Common myeloid progenitor, CD34-positive (primary cell): ENCODE data around the gene C16orf90.
A peak's percentile ranks its signal among the peaks of the same experiment; 100 is the strongest.

Experiments
- CTCF ChIA-PET: fragments of 350-600 bp; sonication (Branson Sonifier 250); formaldehyde crosslinking; loops from one replicate; lab custom pipeline; 2021; ENCODE audit warnings: antibody characterized with exemption; lab: Charles Lee
- POLR2A ChIA-PET: fragments of 350-600 bp; sonication (Branson Sonifier 250); formaldehyde crosslinking; loops from one replicate; lab custom pipeline; 2021; ENCODE audit warnings: antibody characterized with exemption; lab: Charles Lee
- DNase-seq, 3 donors: peaks; one replicate each; pipeline versions ENCODE4 v3.0.0 to v3.0.0-alpha.2; 2013
- H3K27ac ChIP-seq, 2 experiments: 1 replicate in 1 of 2; 2 replicates in 1 of 2; pipeline ENCODE4 v1.7.0; 2013; ENCODE audit warnings: inconsistent platforms in 2 of 2, low read length in 2 of 2, mild to moderate bottlenecking in 2 of 2, low read depth in 1 of 2, moderate library complexity in 1 of 2; ENCODE audit not compliant: severe bottlenecking in 2 of 2, insufficient read depth in 1 of 2, poor library complexity in 1 of 2
- H3K27me3 ChIP-seq, 5 experiments: replicated peaks in 2 of 5; 1 replicate in 3 of 5; 2 replicates in 2 of 5; pipeline versions ENCODE4 v1.6.1 to v1.7.0; 2013; ENCODE audit warnings: low read length in 4 of 5, mild to moderate bottlenecking in 2 of 5, moderate library complexity in 2 of 5, inconsistent platforms in 1 of 5; ENCODE audit not compliant: insufficient read depth in 5 of 5, control insufficient read depth in 4 of 5
- H3K36me3 ChIP-seq, 4 experiments: 1 replicate in 2 of 4; 2 replicates in 2 of 4; pipeline versions ENCODE4 v1.6.1 to v1.7.0; 2013; ENCODE audit warnings: low read length in 3 of 4, control low read depth in 1 of 4, mild to moderate bottlenecking in 1 of 4; ENCODE audit not compliant: control insufficient read depth in 4 of 4, insufficient read depth in 4 of 4
- H3K4me1 ChIP-seq, 4 experiments: 1 replicate in 3 of 4; 2 replicates in 1 of 4; pipeline versions ENCODE4 v1.6.1 to v1.7.1; 2013; ENCODE audit warnings: low read length in 3 of 4, mild to moderate bottlenecking in 3 of 4, control low read depth in 1 of 4, inconsistent platforms in 1 of 4, moderate library complexity in 1 of 4; ENCODE audit not compliant: control insufficient read depth in 4 of 4, insufficient read depth in 4 of 4; ENCODE audit errors: control extremely low read depth in 1 of 4
- H3K4me3 ChIP-seq, 7 experiments: 1 replicate in 4 of 7; 2 replicates in 3 of 7; pipeline versions ENCODE4 v1.5.1 to v1.7.0; 2013; ENCODE audit warnings: mild to moderate bottlenecking in 7 of 7, low read length in 6 of 7, moderate library complexity in 6 of 7, inconsistent platforms in 2 of 7, low read depth in 2 of 7, control low read depth in 1 of 7; ENCODE audit not compliant: insufficient read depth in 4 of 7, control insufficient read depth in 1 of 7; ENCODE audit errors: extremely low read depth in 1 of 7
- H3K9me3 ChIP-seq, 5 experiments: 1 replicate in 4 of 5; 2 replicates in 1 of 5; pipeline versions ENCODE4 v1.6.1 to v1.7.1; 2013; ENCODE audit warnings: low read length in 4 of 5, mild to moderate bottlenecking in 2 of 5, inconsistent platforms in 1 of 5, low read depth in 1 of 5, moderate library complexity in 1 of 5; ENCODE audit not compliant: control insufficient read depth in 4 of 5, insufficient read depth in 2 of 5; ENCODE audit errors: control extremely low read depth in 1 of 5
- WGBS: methylation state at CpG from one replicate; pipeline ENCODE4 v1.1.5; 2013; ENCODE audit not compliant: insufficient coverage; 5-methylcytosine and 5-hydroxymethylcytosine counted together

The C16orf90 gene

GRCh38 chr16:3467182-3467581 is 28.1 kb downstream of the C16orf90 start:
- 100% methylated on average over 5 of the region's 8 CpGs for WGBS
- Histone ChIP-seq H3K9me3 (no peaks in the 10 kb centered on the region), H3K27me3 (no peaks in the 10 kb centered on the region), H3K27ac (no peak overlapping the region), H3K4me1 (peaks cover 0 to 10% (median 7%) of the 10 kb centered on the region in 4 experiments), H3K36me3 (peaks cover 5 to 39% (median 11%) of the 10 kb centered on the region in 4 experiments), H3K4me3 (no peak overlapping the region)
- POLR2A ChIA-PET, result interaction anchor here (0.5 kb wide), 1 partner anchor 281 kb away, joined by 5 read pairs; no protein-coding TSS in a partner anchor
- no peak for DNase-seq
- CTCF ChIA-PET, result interaction anchor here (0.9 to 1.0 kb wide), 3 partner anchors 317 to 435 kb away, joined by 3 read pairs; no protein-coding TSS in a partner anchor

GRCh38 chr16:3465911-3466584 is 29.2 kb downstream of the C16orf90 start:
- DNase-seq, result no peak
- no peaks in the 10 kb centered on the region for H3K9me3 ChIP-seq
- no peaks in the 10 kb centered on the region for H3K27me3 ChIP-seq
- WGBS, result 93% methylated on average over 19 of the region's 21 CpGs
- ChIA-PET CTCF (interaction anchor here (0.9 to 1.2 kb wide), 5 partner anchors 48 to 434 kb away, joined by 3 read pairs; no protein-coding TSS in a partner anchor), POLR2A (no interaction called here)
- H3K4me1 ChIP-seq, result peaks cover under 1 to 16% (median 14%) of the 10 kb centered on the region in 4 experiments
- H3K36me3 ChIP-seq, result peaks cover 3 to 32% (median 9%) of the 10 kb centered on the region in 4 experiments
- no peak overlapping the region for H3K4me3 ChIP-seq
- H3K27ac ChIP-seq, result no peak overlapping the region

GRCh38 chr16:3465301-3465700 is 30.0 kb downstream of the C16orf90 start:
- Histone ChIP-seq H3K9me3 (no peaks in the 10 kb centered on the region), H3K4me3 (no peak overlapping the region), H3K36me3 (peaks cover 3 to 29% (median 9%) of the 10 kb centered on the region in 4 experiments), H3K27ac (no peak overlapping the region), H3K27me3 (no peaks in the 10 kb centered on the region), H3K4me1 (peaks cover 7 to 23% (median 22%) of the 10 kb centered on the region in 4 experiments)
- whole genome bisulfite sequencing, result 96% methylated on average over 9 of the region's 12 CpGs
- no peak for DNase-seq
- CTCF ChIA-PET, result interaction anchor here (1.2 kb wide), 2 partner anchors 264 to 338 kb away, joined by 3 to 4 read pairs; no protein-coding TSS in a partner anchor
- POLR2A ChIA-PET, result no interaction called here

GRCh38 chr16:3461151-3461550 is 34.1 kb downstream of the C16orf90 start:
- no peaks in the 10 kb centered on the region for H3K9me3 ChIP-seq
- peak; percentile 74 to 87 (median 84) for DNase-seq
- peak overlapping the region in 3 of 7 experiments; percentile 6 to 54 (median 29) for H3K4me3 ChIP-seq
- H3K4me1 ChIP-seq, result peaks cover 17 to 58% (median 55%) of the 10 kb centered on the region in 4 experiments
- H3K27ac ChIP-seq, result no peak overlapping the region
- peaks cover 0 to 10% (median 6%) of the 10 kb centered on the region in 4 experiments for H3K36me3 ChIP-seq
- no peaks in the 10 kb centered on the region for H3K27me3 ChIP-seq
- CTCF ChIA-PET, result interaction anchor here (0.6 to 1.7 kb wide), 14 partner anchors 11 to 430 kb away, joined by 3 to 10 read pairs (median 3); no protein-coding TSS in a partner anchor
- POLR2A ChIA-PET, result no interaction called here
- WGBS, result 0% methylated on average over 3 of the region's 8 CpGs

- peaks cover 0 to 4% (median 2%) of the 10 kb centered on the region in 4 experiments for H3K36me3 ChIP-seq
- ChIA-PET POLR2A (no interaction called here), CTCF (interaction anchor here (0.6 to 1.7 kb wide), 7 partner anchors 13 to 429 kb away, joined by 3 to 6 read pairs (median 3); no protein-coding TSS in a partner anchor)
- H3K27ac ChIP-seq, result no peak overlapping the region
- H3K27me3 ChIP-seq, result no peaks in the 10 kb centered on the region
- H3K9me3 ChIP-seq, result no peaks in the 10 kb centered on the region
- H3K4me1 ChIP-seq, result peaks cover 19 to 63% (median 60%) of the 10 kb centered on the region in 4 experiments
- no peak for DNase-seq
- peak overlapping the region in 3 of 7 experiments; percentile 6 to 54 (median 29) for H3K4me3 ChIP-seq
- 88% methylated on average over 6 of the region's 8 CpGs for WGBS
These were observed 34.7 kb downstream of the C16orf90 start for GRCh38 chr16:3460585-3460984.

GRCh38 chr16:3460121-3460520 is 35.2 kb downstream of the C16orf90 start:
- Histone ChIP-seq H3K27me3 (no peaks in the 10 kb centered on the region), H3K36me3 (no peaks in the 10 kb centered on the region), H3K4me3 (no peak overlapping the region), H3K9me3 (no peaks in the 10 kb centered on the region), H3K27ac (no peak overlapping the region), H3K4me1 (peaks cover 19 to 63% (median 60%) of the 10 kb centered on the region in 4 experiments)
- CTCF ChIA-PET, result interaction anchor here (0.5 to 1.3 kb wide), 4 partner anchors 15 to 294 kb away, joined by 3 to 4 read pairs (median 3); no protein-coding TSS in a partner anchor
- no peak for DNase-seq
- 100% methylated on average over 3 of the region's 7 CpGs for WGBS
- POLR2A ChIA-PET, result no interaction called here
